Measurements from ENCODE around the gene CRIM1.

DNA sequence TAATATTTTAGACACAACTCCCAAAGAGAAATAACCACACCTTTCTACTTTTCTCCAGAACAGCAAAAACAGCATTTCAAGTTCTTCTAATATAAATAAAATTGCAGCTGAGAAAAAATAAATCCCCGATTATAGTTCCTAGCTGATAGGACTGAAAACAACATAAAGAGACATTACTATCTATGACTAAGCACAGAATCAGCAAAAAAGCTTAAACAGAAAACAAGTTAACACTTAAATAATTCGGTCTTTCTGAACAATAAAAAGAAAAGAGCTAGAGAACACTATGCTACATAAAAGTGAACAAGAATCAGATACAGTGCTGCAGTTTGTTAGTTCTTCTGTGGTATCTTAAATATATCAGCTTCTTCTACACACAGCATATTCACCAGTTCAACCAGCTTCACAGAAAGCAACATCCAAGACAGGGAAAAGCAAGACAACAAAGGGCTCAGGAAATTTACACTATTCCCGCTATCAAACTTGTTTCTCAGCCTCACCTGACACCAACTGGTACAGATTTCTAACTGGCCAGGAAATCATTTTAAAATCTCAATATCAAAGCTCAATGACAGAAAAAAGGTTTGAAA lies 213.8 kb downstream of the CRIM1 start:
- TF ChIP-seq POLR2AphosphoS5 (IDR thresholded peaks at IDR 0.05): no peak
- TF ChIP-seq, protein P1, sequence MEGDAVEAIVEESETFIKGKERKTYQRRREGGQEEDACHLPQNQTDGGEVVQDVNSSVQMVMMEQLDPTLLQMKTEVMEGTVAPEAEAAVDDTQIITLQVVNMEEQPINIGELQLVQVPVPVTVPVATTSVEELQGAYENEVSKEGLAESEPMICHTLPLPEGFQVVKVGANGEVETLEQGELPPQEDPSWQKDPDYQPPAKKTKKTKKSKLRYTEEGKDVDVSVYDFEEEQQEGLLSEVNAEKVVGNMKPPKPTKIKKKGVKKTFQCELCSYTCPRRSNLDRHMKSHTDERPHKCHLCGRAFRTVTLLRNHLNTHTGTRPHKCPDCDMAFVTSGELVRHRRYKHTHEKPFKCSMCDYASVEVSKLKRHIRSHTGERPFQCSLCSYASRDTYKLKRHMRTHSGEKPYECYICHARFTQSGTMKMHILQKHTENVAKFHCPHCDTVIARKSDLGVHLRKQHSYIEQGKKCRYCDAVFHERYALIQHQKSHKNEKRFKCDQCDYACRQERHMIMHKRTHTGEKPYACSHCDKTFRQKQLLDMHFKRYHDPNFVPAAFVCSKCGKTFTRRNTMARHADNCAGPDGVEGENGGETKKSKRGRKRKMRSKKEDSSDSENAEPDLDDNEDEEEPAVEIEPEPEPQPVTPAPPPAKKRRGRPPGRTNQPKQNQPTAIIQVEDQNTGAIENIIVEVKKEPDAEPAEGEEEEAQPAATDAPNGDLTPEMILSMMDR (IDR thresholded peaks at IDR 0.05 in 8 of 11, conservative IDR thresholded peaks at IDR 0.05 in 3 of 11): no peak
- TF ChIP-seq POLR2A (IDR thresholded peaks at IDR 0.05): no peak

Data from spleen (tissue), 7 donors.